NCI-H2081 (cell line): ENCODE data around the gene DYNC2H1.

Experiments
- DNase-seq, 2 experiments: peaks; one replicate each; lab custom pipeline; 2025; lab: John Stamatoyannopoulos, UW

Gene DYNC2H1

GRCh38 chr11:103453126-103453525, 343.9 kb downstream of the DYNC2H1 start:
- DNase-seq, result no peak

DNA sequence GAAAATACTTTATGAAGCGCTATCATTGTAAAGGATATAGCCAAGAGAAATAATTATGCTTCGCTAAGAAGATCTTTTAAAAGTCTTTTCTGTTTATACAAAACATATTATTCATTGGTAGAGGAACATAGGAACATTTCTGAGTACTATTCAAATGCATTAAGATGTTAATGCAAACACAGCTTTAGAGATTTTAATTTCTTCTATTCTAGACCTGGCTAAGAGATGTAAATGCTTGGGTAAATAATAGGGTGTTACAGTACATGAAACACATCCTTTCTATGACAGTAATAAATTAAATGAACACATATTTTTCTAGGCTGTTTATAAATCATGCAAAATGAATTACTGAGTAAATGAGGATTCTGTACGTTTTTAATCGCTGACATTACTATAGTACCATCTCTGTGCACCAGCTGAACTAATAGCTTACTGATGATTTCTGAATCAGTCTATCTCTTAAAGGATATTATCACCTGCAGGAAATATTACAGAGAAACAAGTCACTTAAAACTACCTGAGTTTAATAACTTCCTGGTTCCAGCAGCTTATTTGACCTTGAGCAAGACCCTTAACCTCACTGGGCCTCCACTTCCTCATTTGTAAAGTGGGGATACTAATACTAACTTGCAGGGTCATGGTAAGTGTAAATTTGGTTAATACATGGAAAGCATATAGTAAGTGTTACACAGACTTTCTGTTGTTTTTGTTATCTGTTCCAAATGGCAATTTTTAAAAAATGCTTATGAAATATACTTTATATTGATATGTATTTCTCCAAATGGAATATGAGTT, 344.9 kb downstream of the DYNC2H1 start:
- DNase-seq, result no peak

GRCh38 chr11:103464420-103464819, 355.2 kb downstream of the DYNC2H1 start:
- no peak for DNase-seq

DNA sequence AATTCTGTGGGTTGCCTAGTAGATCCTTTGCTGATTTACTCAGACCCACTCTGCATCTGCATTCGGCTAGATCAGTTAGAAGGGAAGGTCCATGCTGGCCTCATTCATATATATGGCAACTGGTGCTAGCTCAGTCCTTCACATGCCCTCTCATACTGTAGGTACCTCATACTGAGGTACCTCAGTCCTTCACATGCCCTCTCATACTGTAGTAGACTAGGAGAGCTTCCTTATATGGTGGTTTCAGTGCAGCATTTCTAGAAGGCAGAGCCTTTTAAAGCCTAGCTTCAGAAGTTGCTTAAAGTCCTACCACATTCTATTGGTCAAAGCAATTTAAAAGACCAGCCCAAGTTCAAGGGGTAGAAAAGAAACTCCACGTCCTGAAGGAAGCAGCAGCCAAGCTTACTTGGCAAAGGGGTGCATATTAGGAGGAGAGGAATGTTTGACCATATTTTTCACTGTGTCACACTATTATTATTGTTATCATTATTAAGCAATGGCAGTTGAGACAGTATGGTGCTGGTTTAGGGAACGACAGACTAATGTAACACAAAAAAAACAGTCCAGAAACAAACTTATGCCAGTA, 356.4 kb downstream of the DYNC2H1 start:
- no peak for DNase-seq

DNA sequence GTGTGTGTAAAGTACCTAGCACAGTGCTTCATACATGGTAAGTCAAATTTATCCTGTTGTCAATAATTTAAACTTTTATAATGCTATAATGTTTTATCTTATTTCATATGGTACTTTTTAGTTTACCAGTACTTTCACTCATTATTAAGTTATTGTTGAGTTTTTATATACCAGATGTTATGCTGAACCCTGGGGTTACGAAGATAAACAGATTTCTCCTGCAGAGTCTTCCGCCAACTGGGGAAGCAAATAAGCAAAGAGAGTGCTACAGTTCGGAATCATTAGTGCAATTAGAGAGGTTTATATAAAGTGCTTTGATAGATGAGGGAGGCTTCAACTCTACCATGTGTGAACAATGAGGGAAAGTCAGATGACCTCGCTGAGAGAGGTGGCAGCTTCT, 362.3 kb downstream of the DYNC2H1 start:
- DNase-seq, result no peak

GRCh38 chr11:103476874-103477273, 367.6 kb downstream of the DYNC2H1 start:
- no peak for DNase-seq

GRCh38 chr11:103480421-103480820, 371.2 kb downstream of the DYNC2H1 start:
- DNase-seq, result no peak

DNA sequence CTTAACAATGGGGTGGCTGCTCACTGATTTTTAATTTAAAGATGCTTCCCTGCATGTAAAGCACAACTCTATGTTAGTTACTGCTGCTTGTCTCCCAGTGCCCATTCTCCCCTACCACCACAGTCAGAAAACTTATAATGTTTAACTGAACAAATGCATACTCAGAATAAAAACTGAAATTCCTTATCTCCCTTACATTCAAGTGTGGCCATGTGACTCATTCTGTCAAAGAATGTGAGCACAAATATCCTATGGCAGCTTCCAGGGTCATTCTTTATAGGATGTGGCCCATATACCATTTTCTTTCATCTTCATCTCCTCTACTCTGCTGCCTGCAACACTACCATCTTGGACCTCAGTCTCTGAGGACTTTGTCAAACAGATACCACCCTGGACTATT, 374.8 kb downstream of the DYNC2H1 start:
- DNase-seq, result no peak

- peak in 1 of 2 experiments; percentile 9 for DNase-seq
Measured at GRCh38 chr11:103484545-103484944, 375.3 kb downstream of the DYNC2H1 start.

- no peak for DNase-seq
Measured at GRCh38 chr11:103486604-103487003, 377.4 kb downstream of the DYNC2H1 start.

GRCh38 chr11:103487113-103487512, 377.9 kb downstream of the DYNC2H1 start:
- DNase-seq, result no peak

- DNase-seq, result no peak
Measured at GRCh38 chr11:103488031-103488461, 378.8 kb downstream of the DYNC2H1 start.

GRCh38 chr11:103488579-103488978, 379.4 kb downstream of the DYNC2H1 start:
- DNase-seq, result no peak

DNA sequence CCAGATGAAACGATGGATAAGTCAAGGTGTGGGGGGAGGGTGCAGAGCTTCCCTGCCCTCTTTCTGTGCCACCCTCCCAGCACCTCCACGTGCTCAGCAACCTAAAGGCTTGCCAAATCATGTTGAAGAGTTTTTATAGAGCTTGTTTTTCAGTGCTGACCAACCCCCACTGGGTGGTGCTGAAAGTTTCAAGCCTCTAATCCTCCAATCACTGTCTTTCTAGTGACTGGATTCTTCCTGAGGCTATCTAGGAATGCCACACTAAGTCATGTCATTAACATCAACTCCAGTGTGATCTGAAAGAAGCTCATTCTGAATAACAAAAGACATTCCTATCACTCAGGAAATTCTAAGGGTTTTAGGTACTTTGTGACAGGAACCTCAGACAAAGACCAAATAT, 382.6 kb downstream of the DYNC2H1 start:
- no peak for DNase-seq

GRCh38 chr11:103494491-103494890, 385.3 kb downstream of the DYNC2H1 start:
- no peak for DNase-seq

GRCh38 chr11:103497268-103497667, 388.0 kb downstream of the DYNC2H1 start:
- no peak for DNase-seq

GRCh38 chr11:103499710-103500340, 390.6 kb downstream of the DYNC2H1 start:
- no peak for DNase-seq

DNA sequence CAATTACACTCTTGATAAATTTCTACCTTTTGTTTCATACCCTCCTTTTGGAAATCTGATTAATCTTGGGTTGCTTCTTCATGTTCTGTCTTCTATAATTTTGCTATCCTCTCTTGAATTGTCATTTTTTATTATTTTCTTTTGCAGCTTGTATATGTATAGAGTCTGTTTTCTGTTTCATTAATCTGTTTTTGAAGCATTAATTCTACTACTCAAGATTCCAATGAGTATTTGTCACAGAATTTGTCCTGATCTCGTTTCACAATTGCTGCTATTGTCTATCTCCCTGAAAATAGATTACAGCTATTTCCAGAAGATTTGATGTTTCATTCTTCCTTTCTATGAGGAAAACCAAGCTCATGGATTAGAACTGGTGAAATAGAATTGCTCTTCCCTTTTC, 406.1 kb downstream of the DYNC2H1 start:
- no peak for DNase-seq

- DNase-seq, result no peak
Measured at GRCh38 chr11:103520792-103521191, 411.6 kb downstream of the DYNC2H1 start.

DNA sequence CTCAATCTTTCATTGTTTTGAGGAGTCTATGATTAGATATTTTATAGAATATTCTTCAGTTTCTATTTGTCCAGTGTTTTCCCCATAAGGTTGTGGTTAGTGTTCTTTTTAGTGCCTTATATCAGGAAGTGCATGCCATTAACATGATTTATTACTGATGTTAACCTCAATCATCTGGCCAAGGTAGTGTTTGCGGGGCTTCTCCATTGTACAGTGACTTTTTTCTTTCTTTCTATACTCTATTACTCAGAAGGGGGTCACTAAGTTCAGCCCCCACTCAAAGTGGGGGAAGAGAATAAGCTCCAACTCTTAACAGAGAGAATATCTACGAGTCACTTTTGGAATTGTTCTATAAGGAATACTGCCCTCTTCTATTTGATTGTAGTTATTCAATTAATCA, 415.8 kb downstream of the DYNC2H1 start:
- no peak for DNase-seq

DNA sequence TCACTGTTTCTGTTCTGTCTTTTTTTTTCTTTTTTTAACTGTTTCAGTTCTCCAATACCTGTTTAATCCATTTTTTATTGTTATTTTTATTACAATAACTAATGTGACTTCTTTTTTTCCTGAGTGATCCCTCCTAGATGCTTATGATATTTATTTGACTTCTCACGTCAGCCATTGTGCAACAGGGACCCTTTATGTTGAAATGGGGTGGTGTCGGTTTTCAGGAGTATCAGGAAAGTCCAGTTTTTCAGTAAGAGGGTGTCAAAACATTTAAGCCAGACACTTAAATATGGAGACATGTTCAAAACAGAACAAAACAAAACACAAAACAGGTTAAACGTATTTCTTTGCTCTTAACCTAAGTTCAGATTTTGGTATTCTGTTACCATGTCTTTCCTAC, 418.8 kb downstream of the DYNC2H1 start:
- no peak for DNase-seq

DNA sequence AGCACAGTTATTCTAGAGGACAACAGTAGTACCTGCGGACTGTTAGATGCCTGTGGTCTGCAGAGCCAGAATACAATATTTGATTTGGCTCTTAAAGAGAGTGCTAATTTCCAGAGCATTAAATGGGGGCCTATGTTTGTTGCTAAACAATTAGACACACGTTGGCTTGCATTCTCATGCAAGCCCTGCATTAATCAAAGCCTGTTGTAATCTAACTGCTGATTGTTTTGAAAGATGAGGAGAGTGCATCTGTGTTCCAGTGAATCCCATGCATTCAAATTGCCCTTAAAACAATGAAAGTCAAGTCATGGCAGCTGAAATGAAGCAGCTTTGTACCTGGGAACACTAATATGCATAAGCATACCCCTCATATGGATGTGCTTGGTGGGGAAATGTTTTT, 419.4 kb downstream of the DYNC2H1 start:
- peak in 1 of 2 experiments; percentile 39 for DNase-seq

DNA sequence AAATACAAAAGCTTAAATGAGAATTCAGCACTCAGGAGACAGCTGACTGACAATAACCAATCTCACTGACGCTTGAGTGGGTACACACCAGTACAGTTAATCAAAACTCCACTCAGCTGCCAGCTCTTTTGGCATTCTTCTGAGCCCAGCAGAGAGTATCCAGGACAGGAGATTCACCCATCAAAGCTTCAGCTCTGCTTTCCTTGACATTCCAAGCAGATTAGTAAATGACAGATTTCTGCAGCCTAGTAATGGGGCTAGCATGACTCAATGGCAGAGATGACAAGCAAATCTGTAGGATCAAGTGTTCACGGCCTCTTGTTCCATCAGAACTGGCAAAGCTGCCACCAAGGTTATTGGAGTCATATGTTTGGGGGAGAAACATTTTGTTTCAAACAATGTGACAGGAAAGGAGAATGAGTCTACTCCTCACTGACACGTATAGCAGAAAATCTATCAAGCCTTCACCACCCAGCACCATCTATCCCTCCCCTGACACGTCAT, 420.0 kb downstream of the DYNC2H1 start:
- no peak for DNase-seq
